Liver (tissue), 9 donors: ENCODE results near the gene IFT27. TPM values are rescaled to one million over a fixed set of nuclear protein-coding genes. Genes with fewer than 3 reads are reported as not detected.

ENCODE experiments used
- DNase-seq: peaks from one replicate; pipeline ENCODE4 v3.0.0-alpha.2; 2017; ENCODE audit warnings: low spot score
- H3K27ac ChIP-seq, 2 donors: one replicate each; pipeline ENCODE4 v1.7.0; 2013; ENCODE audit warnings: inconsistent platforms in 2 of 2, low read length in 2 of 2, control low read depth in 1 of 2, low read depth in 1 of 2, mild to moderate bottlenecking in 1 of 2
- H3K27me3 ChIP-seq, 4 donors: one replicate each; pipeline versions ENCODE4 v1.6.1 to v1.7.0; 2013; ENCODE audit warnings: low read length in 3 of 4, inconsistent platforms in 1 of 4, mild to moderate bottlenecking in 1 of 4, moderate library complexity in 1 of 4; ENCODE audit not compliant: control insufficient read depth in 4 of 4, insufficient read depth in 4 of 4
- H3K36me3 ChIP-seq, 4 donors: one replicate each; pipeline versions ENCODE4 v1.6.1 to v1.7.0; 2013; ENCODE audit warnings: low read length in 3 of 4, mild to moderate bottlenecking in 3 of 4, low read depth in 1 of 4, moderate library complexity in 1 of 4; ENCODE audit not compliant: control insufficient read depth in 4 of 4, insufficient read depth in 3 of 4
- H3K4me1 ChIP-seq, 4 donors: one replicate each; pipeline versions ENCODE4 v1.6.1 to v1.7.0; 2013; ENCODE audit warnings: low read length in 3 of 4, mild to moderate bottlenecking in 3 of 4, moderate library complexity in 1 of 4; ENCODE audit not compliant: control insufficient read depth in 4 of 4, insufficient read depth in 4 of 4
- H3K4me3 ChIP-seq, 3 donors: one replicate each; pipeline versions ENCODE4 v1.6.1 to v1.7.0; 2013; ENCODE audit warnings: low read length in 3 of 3, control low read depth in 1 of 3, low read depth in 1 of 3, mild to moderate bottlenecking in 1 of 3
- H3K9ac ChIP-seq, 2 donors: one replicate each; pipeline ENCODE4 v1.7.0; 2013; ENCODE audit warnings: low read length in 2 of 2, mild to moderate bottlenecking in 2 of 2, moderate library complexity in 2 of 2, control low read depth in 1 of 2, low read depth in 1 of 2
- H3K9me3 ChIP-seq, 4 donors: one replicate each; pipeline versions ENCODE4 v1.6.1 to v1.7.0; 2013; ENCODE audit warnings: low read length in 3 of 4; ENCODE audit not compliant: control insufficient read depth in 4 of 4
- CTCF ChIP-seq: fragments of 150-350 bp; IDR thresholded peaks from 2 replicates; pipeline ENCODE4 v1.5.1; 2017; ENCODE audit warnings: improper control_type of control experiment, low read depth, low read length; ENCODE audit not compliant: missing input control
- EGR1 ChIP-seq, 2 donors: IDR thresholded peaks; 2 replicates each; pipeline ENCODE4 v1.6.1; 2016 to 2018; ENCODE audit warnings: antibody characterized with exemption in 2 of 2, low read depth in 2 of 2
- FOXA1 ChIP-seq: IDR thresholded peaks from 2 replicates; pipeline ENCODE4 v1.6.1; 2016; ENCODE audit warnings: antibody characterized with exemption
- FOXA2 ChIP-seq: IDR thresholded peaks from 2 replicates; pipeline ENCODE4 v1.6.1; 2016; ENCODE audit warnings: antibody characterized with exemption
- GABPA ChIP-seq, 2 donors: IDR thresholded peaks in 1 of 2; conservative IDR thresholded peaks in 1 of 2; 2 replicates each; pipeline ENCODE4 v1.6.1; 2016; ENCODE audit warnings: antibody characterized with exemption in 2 of 2, mild to moderate bottlenecking in 1 of 2, moderate library complexity in 1 of 2
- HNF4A ChIP-seq, 2 donors: conservative IDR thresholded peaks; 2 replicates each; pipeline ENCODE4 v1.6.1; 2016; ENCODE audit warnings: antibody characterized with exemption in 2 of 2, mild to moderate bottlenecking in 2 of 2
- HNF4G ChIP-seq: IDR thresholded peaks from 2 replicates; pipeline ENCODE4 v1.6.1; 2016; ENCODE audit warnings: antibody characterized with exemption
- JUND ChIP-seq, 2 donors: IDR thresholded peaks; 2 replicates each; pipeline ENCODE4 v1.6.1; 2016; ENCODE audit warnings: antibody characterized with exemption in 2 of 2
- MAX ChIP-seq: IDR thresholded peaks from 2 replicates; pipeline ENCODE4 v1.6.1; 2016; ENCODE audit warnings: antibody characterized with exemption
- NR2F2 ChIP-seq: IDR thresholded peaks from 2 replicates; pipeline ENCODE4 v1.6.1; 2016; ENCODE audit warnings: antibody characterized with exemption
- REST ChIP-seq: IDR thresholded peaks from 2 replicates; pipeline ENCODE4 v1.6.1; 2016; ENCODE audit warnings: antibody characterized with exemption, mild to moderate bottlenecking
- RXRA ChIP-seq, 2 donors: IDR thresholded peaks; 2 replicates each; pipeline ENCODE4 v1.6.1; 2017 to 2018; ENCODE audit warnings: antibody characterized with exemption in 2 of 2, mild to moderate bottlenecking in 1 of 2
- SP1 ChIP-seq: IDR thresholded peaks from 2 replicates; pipeline ENCODE4 v1.6.1; 2018; ENCODE audit warnings: antibody characterized with exemption, mild to moderate bottlenecking
- TAF1 ChIP-seq: conservative IDR thresholded peaks from 2 replicates; pipeline ENCODE4 v1.6.1; 2016; ENCODE audit warnings: antibody characterized with exemption, mild to moderate bottlenecking
- YY1 ChIP-seq: IDR thresholded peaks from 2 replicates; pipeline ENCODE4 v1.6.1; 2016; ENCODE audit warnings: antibody characterized with exemption, mild to moderate bottlenecking
- ZBTB33 ChIP-seq: IDR thresholded peaks from 2 replicates; pipeline ENCODE4 v1.6.1; 2016; ENCODE audit warnings: antibody characterized with exemption
- WGBS: extraction: QIAGEN DNeasy Blood & Tissue Kit; methylation state at CpG from one replicate; pipeline ENCODE4 v1.1.7; 2013; 5-methylcytosine and 5-hydroxymethylcytosine counted together
- polyA plus RNA-seq, 2 donors: library from polyadenylated mRNA; stranded (reverse) in 1 of 2; unstranded in 1 of 2; fragments of 200-250 nt in 1 of 2; fragments of >200 nt in 1 of 2; fragmentation: Nextera tagmentation in 1 of 2; extraction: Ambion mirVana in 1 of 2; gene quantifications; one replicate each; pipeline versions ENCODE4 v1.2.1 to v1.2.3, GENCODE V29; 2013 to 2015
- total RNA-seq, 2 donors: library from RNA; depleted of rRNA; stranded (reverse); fragments of >200 nt; gene quantifications; one replicate each; pipeline ENCODE4 v1.2.3, GENCODE V29; 2014
- TF ChIP-seq, protein P1 (sequence below): IDR thresholded peaks from 2 replicates; pipeline ENCODE4 v1.6.1; 2016; ENCODE audit warnings: antibody characterized with exemption
- donor health status: healthy.
- donor health status: healthy.
- donor health status: healthy.
- donor health status: healthy.
- donor health status: healthy.

The IFT27 gene
- total and polyA plus RNA-seq, 4 donors: 7.2 to 12.4 (median 9.6) TPM

DNA sequence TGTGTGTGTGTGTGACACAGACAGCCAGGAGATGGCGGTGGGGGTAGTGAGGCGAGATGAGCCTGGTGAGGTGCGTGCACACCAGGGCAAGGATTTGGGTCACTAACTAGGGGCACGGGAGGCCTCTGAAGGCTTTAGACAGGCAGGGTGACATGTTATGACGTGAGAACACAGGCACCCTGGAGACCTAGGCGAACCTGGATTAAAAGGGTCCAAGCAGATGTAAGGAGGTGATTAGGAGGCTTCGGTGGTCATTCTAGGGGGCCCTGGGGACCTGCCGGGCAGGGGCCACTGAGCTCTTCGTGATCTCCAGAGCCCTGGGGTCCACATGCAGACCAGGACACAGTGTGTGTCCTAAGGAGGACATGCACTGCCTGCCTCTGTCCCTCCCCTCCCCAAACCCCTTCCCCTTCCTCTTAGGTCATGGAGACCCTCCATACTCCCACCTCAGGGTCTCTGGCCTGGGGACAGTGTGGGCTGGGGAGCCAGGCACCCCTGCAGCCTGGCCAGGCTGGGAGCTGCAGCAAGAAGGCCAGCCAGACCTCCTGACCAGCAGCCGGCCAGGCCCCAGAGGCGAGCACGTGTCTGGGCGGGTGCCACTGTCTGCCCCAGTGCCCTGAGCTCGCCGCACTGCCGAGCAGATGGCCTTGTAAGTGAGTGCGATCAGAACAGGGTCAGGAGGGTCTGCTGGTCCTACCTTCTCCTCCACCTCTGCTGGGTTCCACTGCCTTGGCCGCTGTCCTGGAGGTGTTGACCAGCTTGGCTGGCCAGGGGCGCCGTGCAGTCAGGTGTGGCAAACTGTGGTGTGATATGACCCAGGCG lies 32.1 kb downstream of the IFT27 start (continued):
- TF ChIP-seq REST: no peak
- no peak for TF ChIP-seq JUND (IDR thresholded peaks at IDR 0.05)
- no peak for TF ChIP-seq MAX
- no peak for TF ChIP-seq FOXA2
- TF ChIP-seq EGR1 (IDR thresholded peaks at IDR 0.05; ENCODE audit: low read depth in 2 of 2): no peak
- no peak for TF ChIP-seq GABPA (IDR thresholded peaks at IDR 0.05 in 1 of 2, conservative IDR thresholded peaks at IDR 0.05 in 1 of 2)
- no peak for TF ChIP-seq YY1

- Histone ChIP-seq H3K9me3 (peaks cover 2 to 5% (median 4%) of the 10 kb centered on the region in 4 donors), H3K9ac (no peak overlapping the region), H3K36me3 (no peaks in the 10 kb centered on the region), H3K27ac (no peak overlapping the region), H3K27me3 (no peaks in the 10 kb centered on the region), H3K4me3 (no peak overlapping the region), H3K4me1 (no peaks in the 10 kb centered on the region)
- no peak for DNase-seq
- no peak for TF ChIP-seq TAF1
- no peak for TF ChIP-seq NR2F2
- no peak for TF ChIP-seq FOXA2
- TF ChIP-seq YY1: no peak
- TF ChIP-seq SP1: no peak
- TF ChIP-seq, protein P1, sequence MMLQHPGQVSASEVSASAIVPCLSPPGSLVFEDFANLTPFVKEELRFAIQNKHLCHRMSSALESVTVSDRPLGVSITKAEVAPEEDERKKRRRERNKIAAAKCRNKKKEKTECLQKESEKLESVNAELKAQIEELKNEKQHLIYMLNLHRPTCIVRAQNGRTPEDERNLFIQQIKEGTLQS: no peak
- TF ChIP-seq GABPA (IDR thresholded peaks at IDR 0.05 in 1 of 2, conservative IDR thresholded peaks at IDR 0.05 in 1 of 2): no peak
- TF ChIP-seq HNF4G: no peak
- TF ChIP-seq CTCF: no peak
- no peak for TF ChIP-seq MAX
- no peak for TF ChIP-seq JUND (IDR thresholded peaks at IDR 0.05)
- no peak for TF ChIP-seq RXRA (IDR thresholded peaks at IDR 0.05)
- no peak for TF ChIP-seq EGR1 (IDR thresholded peaks at IDR 0.05; ENCODE audit: low read depth in 2 of 2)
- no peak for TF ChIP-seq FOXA1
- no peak for TF ChIP-seq HNF4A (conservative IDR thresholded peaks at IDR 0.05)
- no peak for TF ChIP-seq ZBTB33
- TF ChIP-seq REST: no peak
- 83% methylated on average over 4 of the region's 4 CpGs for WGBS
Measured at GRCh38 chr22:36743011-36743410, 32.9 kb downstream of the IFT27 start.
